PC-3 (cell line): ENCODE measurements around the gene C14orf132. TPM values are rescaled to one million over a fixed set of nuclear protein-coding genes. Genes with fewer than 3 reads are reported as not detected.

ENCODE experiments used
- ATAC-seq: fragments of 200-7000 bp; cut with Tn5 transposase; 2 replicates; pipeline ENCODE4 v1.9.1; 2020; ENCODE audit warnings: mild to moderate bottlenecking, moderate library complexity
- BruUV-seq: library from RNA; stranded (reverse); fragments of 400-500 nt; replicated peaks from 2 replicates; lab custom pipeline; 2021; lab: Mats Ljungman, UMichigan
- CTCF ChIA-PET: fragments of 300-600 bp; sonication (Branson Sonifier 250); formaldehyde crosslinking; loops from one replicate; lab custom pipeline; 2022; ENCODE audit warnings: antibody characterized with exemption; lab: Charles Lee
- POLR2A ChIA-PET: fragments of 300-600 bp; sonication (Branson Sonifier 250); formaldehyde crosslinking; loops from one replicate; lab custom pipeline; 2022; ENCODE audit warnings: antibody characterized with exemption; ENCODE audit not compliant: unreplicated experiment; lab: Charles Lee
- DNase-seq: peaks from one replicate; pipeline ENCODE4 v3.0.0-alpha.2; 2015
- H2AFZ ChIP-seq: fragments of 300-600 bp; sonication (generic); 2 replicates; pipeline ENCODE4 v1.6.0; 2016; ENCODE audit warnings: antibody characterized with exemption, low read length
- H3F3A ChIP-seq: fragments of 300-600 bp; sonication (generic); one replicate; pipeline ENCODE4 v1.6.0; 2017; ENCODE audit warnings: antibody characterized with exemption, low read length, control low read depth, mild to moderate bottlenecking; ENCODE audit not compliant: unreplicated experiment
- H3K27ac ChIP-seq: fragments of 300-600 bp; sonication (generic); 2 replicates; pipeline ENCODE4 v1.5.1; 2016; ENCODE audit warnings: mild to moderate bottlenecking, low read length
- H3K27me3 ChIP-seq: fragments of 300-600 bp; sonication (generic); 2 replicates; pipeline ENCODE4 v1.6.1; 2016; ENCODE audit warnings: low read length, mixed read lengths
- H3K36me3 ChIP-seq: fragments of 300-600 bp; sonication (generic); 2 replicates; pipeline ENCODE4 v1.6.1; 2016; ENCODE audit warnings: low read depth, mixed run types, low read length, mixed read lengths
- H3K4me1 ChIP-seq: fragments of 300-600 bp; sonication (generic); 2 replicates; pipeline ENCODE4 v1.5.1; 2016; ENCODE audit warnings: low read length; ENCODE audit not compliant: insufficient read depth
- H3K4me2 ChIP-seq: fragments of 300-600 bp; sonication (generic); 2 replicates; pipeline ENCODE4 v1.6.0; 2016; ENCODE audit warnings: low read length
- H3K4me3 ChIP-seq: fragments of 300-600 bp; sonication (generic); 2 replicates; pipeline ENCODE4 v1.5.1; 2016; ENCODE audit warnings: mild to moderate bottlenecking, low read length, mixed read lengths
- H3K79me2 ChIP-seq: fragments of 300-600 bp; sonication (generic); 2 replicates; pipeline ENCODE4 v1.6.1; 2017; ENCODE audit warnings: low read length, mixed read lengths
- H3K9ac ChIP-seq: fragments of 300-600 bp; sonication (generic); 2 replicates; pipeline ENCODE4 v1.6.0; 2016; ENCODE audit warnings: mild to moderate bottlenecking, low read length
- H3K9me2 ChIP-seq: fragments of 300-600 bp; sonication (generic); replicated peaks from 2 replicates; pipeline ENCODE4 v1.6.1; 2016; ENCODE audit warnings: mixed run types, low read length, mixed read lengths
- H3K9me3 ChIP-seq: fragments of 300-600 bp; sonication (generic); 2 replicates; pipeline ENCODE4 v1.6.1; 2016; ENCODE audit warnings: low read length, mixed read lengths
- H4K20me1 ChIP-seq: fragments of 300-600 bp; sonication (generic); 2 replicates; pipeline ENCODE4 v1.6.1; 2016; ENCODE audit warnings: low read length, mixed read lengths
- CTCF ChIP-seq: fragments of 300-600 bp; sonication (generic); conservative IDR thresholded peaks from 2 replicates; pipeline ENCODE4 v1.5.1; 2017; ENCODE audit warnings: antibody characterized with exemption, low read depth, mild to moderate bottlenecking, low read length
- EZH2 ChIP-seq: fragments of 300-600 bp; sonication (generic); IDR thresholded peaks from one replicate; pipeline ENCODE4 v1.6.1; 2017; ENCODE audit warnings: antibody characterized with exemption, mild to moderate bottlenecking, low read length; ENCODE audit not compliant: unreplicated experiment
- EZH2phosphoT487 ChIP-seq: fragments of 300-600 bp; sonication (generic); IDR thresholded peaks from 2 replicates; pipeline ENCODE4 v1.6.1; 2018; ENCODE audit warnings: mild to moderate bottlenecking, antibody characterized with exemption, low read length, borderline replicate concordance
- intact Hi-C: fragments of 100-400 bp; cut with micrococcal nuclease; formaldehyde crosslinking; loops from 2 replicates; pipeline ENCODE4 v1.9.0; 2023
- total RNA-seq: library from RNA; depleted of rRNA; stranded (reverse); fragments of >200 nt; gene quantifications from 2 replicates; pipeline ENCODE4 v1.2.3, GENCODE V29; 2014

The C14orf132 gene
- total RNA-seq, 1 experiment from 2014 or later, result not detected

- no peak overlapping the region for H3K27ac ChIP-seq
These were observed 25.7 kb downstream of the C14orf132 start for GRCh38 chr14:96064866-96065265.

GRCh38 chr14:96065661-96066459, 26.7 kb downstream of the C14orf132 start:
- BruUV-seq, result no TSS peak
- no peaks in the 10 kb centered on the region for H3K9me3 ChIP-seq
- H3K27ac ChIP-seq, result no peak overlapping the region
- DNase-seq, result no peak
- no peak overlapping the region for H3K4me2 ChIP-seq
- no peak overlapping the region for H3K9ac ChIP-seq
- H3F3A ChIP-seq, result no peaks in the 10 kb centered on the region
- peaks cover 62% of the 10 kb centered on the region for H3K27me3 ChIP-seq
- no peak for TF ChIP-seq EZH2phosphoT487
- no peak for TF ChIP-seq EZH2
- TF ChIP-seq CTCF, result no peak
- no peak overlapping the region for H3K4me3 ChIP-seq
- ChIA-PET POLR2A (no interaction called here), CTCF (no interaction called here)
- H2AFZ ChIP-seq, result no peak overlapping the region
- H3K4me1 ChIP-seq, result no peaks in the 10 kb centered on the region
- no peaks in the 10 kb centered on the region for H3K79me2 ChIP-seq
- no peaks in the 10 kb centered on the region for H4K20me1 ChIP-seq
- no peak for ATAC-seq
- intact Hi-C loops, result no loop called here
- H3K9me2 ChIP-seq, result no peaks in the 10 kb centered on the region
- H3K36me3 ChIP-seq, result no peaks in the 10 kb centered on the region

More at GRCh38 chr14:96064866-96065265, 25.7 kb downstream of the C14orf132 start:
- BruUV-seq, result no TSS peak
- H4K20me1 ChIP-seq, result no peaks in the 10 kb centered on the region
- no peaks in the 10 kb centered on the region for H3K9me2 ChIP-seq
- DNase-seq (no peak), ATAC-seq (no peak)
- H3K4me1 ChIP-seq, result no peaks in the 10 kb centered on the region
- no peaks in the 10 kb centered on the region for H3K79me2 ChIP-seq
- ChIA-PET CTCF (no interaction called here), POLR2A (no interaction called here)
- no peak overlapping the region for H2AFZ ChIP-seq
- intact Hi-C loops, result no loop called here
- no peaks in the 10 kb centered on the region for H3K9me3 ChIP-seq
- H3K36me3 ChIP-seq, result no peaks in the 10 kb centered on the region
- H3K27me3 ChIP-seq, result peaks cover 54% of the 10 kb centered on the region
- H3F3A ChIP-seq, result no peaks in the 10 kb centered on the region
- no peak overlapping the region for H3K4me3 ChIP-seq
- TF ChIP-seq EZH2phosphoT487, result no peak
- no peak for TF ChIP-seq CTCF
- no peak for TF ChIP-seq EZH2
- no peak overlapping the region for H3K4me2 ChIP-seq
- H3K9ac ChIP-seq, result no peak overlapping the region

- no TSS peak for BruUV-seq
- H3K36me3 ChIP-seq, result no peaks in the 10 kb centered on the region
- no peak overlapping the region for H2AFZ ChIP-seq
- intact Hi-C loops, result no loop called here
- H3K27me3 ChIP-seq, result peaks cover 61% of the 10 kb centered on the region
- H3K4me1 ChIP-seq, result no peaks in the 10 kb centered on the region
- DNase-seq, result no peak
- no peaks in the 10 kb centered on the region for H3K9me3 ChIP-seq
- CTCF ChIA-PET, result no interaction called here
- no peaks in the 10 kb centered on the region for H3F3A ChIP-seq
- POLR2A ChIA-PET, result no interaction called here
- H3K27ac ChIP-seq, result no peak overlapping the region
- H3K4me3 ChIP-seq, result no peak overlapping the region
- no peaks in the 10 kb centered on the region for H3K79me2 ChIP-seq
- no peak for ATAC-seq
- H3K4me2 ChIP-seq, result no peak overlapping the region
- H3K9ac ChIP-seq, result no peak overlapping the region
- no peaks in the 10 kb centered on the region for H3K9me2 ChIP-seq
- TF ChIP-seq EZH2phosphoT487, result no peak
- TF ChIP-seq CTCF, result no peak
- TF ChIP-seq EZH2, result no peak
- H4K20me1 ChIP-seq, result no peaks in the 10 kb centered on the region
These were observed 27.8 kb downstream of the C14orf132 start for GRCh38 chr14:96066976-96067375.
